ENCODE results near the gene CREBRF. TPM values are rescaled to one million over a fixed set of nuclear protein-coding genes. Genes with fewer than 3 reads are reported as not detected.

Gene CREBRF
- total and polyA plus RNA-seq, 4 donors = 8.1 to 48.5 (median 15.7) TPM

DNA sequence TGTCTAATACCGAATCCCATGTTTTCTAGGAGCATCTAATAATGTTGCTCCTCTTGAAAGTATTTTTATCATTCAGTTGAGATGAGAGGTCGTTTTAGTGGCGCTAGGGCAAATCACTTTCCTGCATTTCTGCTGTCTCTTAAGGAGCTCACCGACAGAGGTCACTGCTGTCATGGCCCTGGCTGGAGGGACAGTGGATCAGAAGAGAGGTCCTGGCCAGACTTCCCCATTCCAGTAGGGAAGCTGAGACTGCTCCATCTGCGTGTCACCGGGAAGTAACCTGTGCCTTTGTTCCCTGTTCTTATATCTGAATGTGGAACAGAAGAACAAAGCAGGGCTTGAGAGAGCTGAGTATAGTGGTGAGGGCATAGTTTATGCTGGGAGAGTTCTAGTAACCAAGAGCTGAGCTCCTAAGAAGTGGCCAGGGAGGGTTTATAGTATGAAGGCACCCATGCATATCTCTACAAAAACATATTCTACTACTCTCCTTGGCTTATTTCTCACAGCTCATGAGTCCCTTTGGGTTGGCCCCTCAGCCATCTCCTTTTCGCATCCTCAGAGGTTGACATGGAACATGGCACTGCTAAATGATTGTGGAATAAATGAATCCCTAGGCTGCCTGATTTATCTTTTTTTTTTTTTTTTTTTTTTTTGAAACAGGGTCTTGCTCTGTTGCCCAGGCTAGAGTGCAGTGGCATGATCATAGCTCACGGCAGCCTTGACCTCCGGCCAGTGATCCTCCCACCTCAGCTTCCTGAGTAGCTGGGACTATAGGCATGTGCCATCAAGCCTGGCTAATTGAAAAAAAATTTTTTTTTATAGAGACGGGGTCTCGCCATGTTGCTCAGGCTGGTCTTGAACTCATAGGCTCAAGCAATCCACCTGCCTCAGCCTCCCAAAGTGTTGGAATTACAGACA, 45.3 kb upstream of the CREBRF start:
- ATAC-seq (ENCODE audit: insufficient read depth, low FRiP score) = peak; percentile 39

DNA sequence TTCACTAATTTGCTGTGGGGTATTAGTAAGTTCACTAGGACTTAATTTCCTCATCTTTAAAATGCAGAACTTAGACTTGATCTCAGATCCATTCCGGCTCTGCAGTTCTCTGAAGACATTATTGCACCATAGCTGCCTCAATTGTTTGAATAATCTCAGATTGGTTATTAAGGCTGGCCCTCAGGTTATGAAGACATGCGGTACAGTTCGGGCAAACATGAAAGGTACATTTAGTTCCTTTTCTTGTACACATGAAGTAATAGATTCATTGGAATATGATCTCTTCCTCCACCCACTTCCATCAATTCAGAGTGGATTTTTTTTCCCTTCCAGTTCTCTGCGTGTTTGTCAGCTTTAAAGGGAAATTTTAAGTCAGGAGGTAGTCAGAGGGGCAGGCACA, 44.6 kb upstream of the CREBRF start:
- 37 to 40% methylated on average over 4 of the region's 4 CpGs for WGBS, 2 donors
- Histone ChIP-seq H3K9me3 (ENCODE audit: control insufficient read depth in 4 of 4, insufficient read depth in 3 of 4, low read length in 3 of 4) (no peaks in the 10 kb centered on the region), H3K27me3 (ENCODE audit: control insufficient read depth in 3 of 3, insufficient read depth in 3 of 3, low read length in 2 of 3) (no peaks in the 10 kb centered on the region), H3K4me3 (no peak overlapping the region), H3K36me3 (ENCODE audit: control insufficient read depth in 4 of 4, insufficient read depth in 4 of 4, low read length in 4 of 4) (peaks cover 0 to 2% (median 0%) of the 10 kb centered on the region in 4 donors), H3K27ac (ENCODE audit: low read depth in 1 of 2, low read length in 1 of 2) (no peak overlapping the region), H3K9ac (ENCODE audit: insufficient read depth in 1 of 2, low read length in 2 of 2) (no peak overlapping the region), H3K4me1 (ENCODE audit: control insufficient read depth in 5 of 5, insufficient read depth in 5 of 5, low read length in 5 of 5) (peaks cover 3 to 20% (median 9%) of the 10 kb centered on the region in 5 donors)
- ATAC-seq (ENCODE audit: insufficient read depth, low FRiP score) (peak; percentile 39), DNase-seq (no peak)
- TF ChIP-seq, protein P1, sequence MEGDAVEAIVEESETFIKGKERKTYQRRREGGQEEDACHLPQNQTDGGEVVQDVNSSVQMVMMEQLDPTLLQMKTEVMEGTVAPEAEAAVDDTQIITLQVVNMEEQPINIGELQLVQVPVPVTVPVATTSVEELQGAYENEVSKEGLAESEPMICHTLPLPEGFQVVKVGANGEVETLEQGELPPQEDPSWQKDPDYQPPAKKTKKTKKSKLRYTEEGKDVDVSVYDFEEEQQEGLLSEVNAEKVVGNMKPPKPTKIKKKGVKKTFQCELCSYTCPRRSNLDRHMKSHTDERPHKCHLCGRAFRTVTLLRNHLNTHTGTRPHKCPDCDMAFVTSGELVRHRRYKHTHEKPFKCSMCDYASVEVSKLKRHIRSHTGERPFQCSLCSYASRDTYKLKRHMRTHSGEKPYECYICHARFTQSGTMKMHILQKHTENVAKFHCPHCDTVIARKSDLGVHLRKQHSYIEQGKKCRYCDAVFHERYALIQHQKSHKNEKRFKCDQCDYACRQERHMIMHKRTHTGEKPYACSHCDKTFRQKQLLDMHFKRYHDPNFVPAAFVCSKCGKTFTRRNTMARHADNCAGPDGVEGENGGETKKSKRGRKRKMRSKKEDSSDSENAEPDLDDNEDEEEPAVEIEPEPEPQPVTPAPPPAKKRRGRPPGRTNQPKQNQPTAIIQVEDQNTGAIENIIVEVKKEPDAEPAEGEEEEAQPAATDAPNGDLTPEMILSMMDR (IDR thresholded peaks at IDR 0.05; ENCODE audit: control extremely low read depth, extremely low read depth) = no peak

More for the DNA sequence above, 45.3 kb upstream of the CREBRF start:
- H3K9me3 ChIP-seq (ENCODE audit: control insufficient read depth in 4 of 4, insufficient read depth in 3 of 4, low read length in 3 of 4) = no peaks in the 10 kb centered on the region
- DNase-seq = peak in 1 of 3 donors; percentile 29
- peaks cover 0 to 2% (median 0%) of the 10 kb centered on the region in 4 donors for H3K36me3 ChIP-seq (ENCODE audit: control insufficient read depth in 4 of 4, insufficient read depth in 4 of 4, low read length in 4 of 4)
- TF ChIP-seq, protein P1 (IDR thresholded peaks at IDR 0.05; ENCODE audit: control extremely low read depth, extremely low read depth) = peak; percentile 35
- H3K27ac ChIP-seq (ENCODE audit: low read depth in 1 of 2, low read length in 1 of 2) = peak overlapping the region in 1 of 2 donors; percentile 69
- H3K9ac ChIP-seq (ENCODE audit: insufficient read depth in 1 of 2, low read length in 2 of 2) = no peak overlapping the region
- no peaks in the 10 kb centered on the region for H3K27me3 ChIP-seq (ENCODE audit: control insufficient read depth in 3 of 3, insufficient read depth in 3 of 3, low read length in 2 of 3)
- WGBS, 2 donors = 65 to 73% methylated on average over 11 of the region's 11 CpGs
- peaks cover 3 to 18% (median 6%) of the 10 kb centered on the region in 5 donors for H3K4me1 ChIP-seq (ENCODE audit: control insufficient read depth in 5 of 5, insufficient read depth in 5 of 5, low read length in 5 of 5)
- no peak overlapping the region for H3K4me3 ChIP-seq

DNA sequence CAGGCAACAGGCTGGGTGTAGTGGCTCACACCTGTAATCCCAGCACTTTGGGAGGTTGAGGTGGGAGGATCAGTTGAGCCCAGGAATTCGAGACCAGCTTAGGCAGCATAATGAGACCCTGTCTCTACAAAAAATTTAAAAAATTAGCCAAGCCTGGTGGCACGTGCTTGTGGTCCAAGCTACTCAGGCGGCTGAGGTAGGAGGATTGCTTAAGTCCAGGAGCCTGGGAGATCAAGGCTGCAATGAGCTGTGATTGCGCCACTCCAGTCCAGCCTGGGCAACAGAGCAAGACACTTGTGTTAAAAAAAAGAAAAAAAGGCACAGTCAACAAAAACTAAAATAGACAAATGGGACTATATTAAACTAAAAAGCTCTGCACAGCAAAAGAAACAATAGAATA, 43.3 kb upstream of the CREBRF start:
- H3K27ac ChIP-seq (ENCODE audit: low read depth in 1 of 2, low read length in 1 of 2) = peak overlapping the region in 1 of 2 donors; percentile 24
- peaks cover 0 to 2% (median 0%) of the 10 kb centered on the region in 4 donors for H3K36me3 ChIP-seq (ENCODE audit: control insufficient read depth in 4 of 4, insufficient read depth in 4 of 4, low read length in 4 of 4)
- H3K9me3 ChIP-seq (ENCODE audit: control insufficient read depth in 4 of 4, insufficient read depth in 3 of 4, low read length in 3 of 4) = no peaks in the 10 kb centered on the region
- TF ChIP-seq, protein P1 (IDR thresholded peaks at IDR 0.05; ENCODE audit: control extremely low read depth, extremely low read depth) = no peak
- 54% methylated on average over 4 of the region's 4 CpGs for WGBS, 2 donors
- no peak overlapping the region for H3K4me3 ChIP-seq
- no peak overlapping the region for H3K9ac ChIP-seq (ENCODE audit: insufficient read depth in 1 of 2, low read length in 2 of 2)
- ATAC-seq (ENCODE audit: insufficient read depth, low FRiP score) (no peak), DNase-seq (no peak)
- no peaks in the 10 kb centered on the region for H3K27me3 ChIP-seq (ENCODE audit: control insufficient read depth in 3 of 3, insufficient read depth in 3 of 3, low read length in 2 of 3)
- peaks cover 2 to 19% (median 4%) of the 10 kb centered on the region in 5 donors for H3K4me1 ChIP-seq (ENCODE audit: control insufficient read depth in 5 of 5, insufficient read depth in 5 of 5, low read length in 5 of 5)

Data from lung (tissue), 12 donors.